Liver (tissue), 9 donors: ENCODE results near the gene PLP1. TPM values are rescaled to one million over a fixed set of nuclear protein-coding genes. Genes with fewer than 3 reads are reported as not detected.

Experiments
- DNase-seq: peaks from one replicate; pipeline ENCODE4 v3.0.0-alpha.2; 2017; ENCODE audit warnings: low spot score
- H3K27ac ChIP-seq, 2 donors: one replicate each; pipeline ENCODE4 v1.7.0; 2013; ENCODE audit warnings: inconsistent platforms in 2 of 2, low read length in 2 of 2, control low read depth in 1 of 2, low read depth in 1 of 2, mild to moderate bottlenecking in 1 of 2
- H3K27me3 ChIP-seq, 4 donors: one replicate each; pipeline versions ENCODE4 v1.6.1 to v1.7.0; 2013; ENCODE audit warnings: low read length in 3 of 4, inconsistent platforms in 1 of 4, mild to moderate bottlenecking in 1 of 4, moderate library complexity in 1 of 4; ENCODE audit not compliant: control insufficient read depth in 4 of 4, insufficient read depth in 4 of 4
- H3K36me3 ChIP-seq, 4 donors: one replicate each; pipeline versions ENCODE4 v1.6.1 to v1.7.0; 2013; ENCODE audit warnings: low read length in 3 of 4, mild to moderate bottlenecking in 3 of 4, low read depth in 1 of 4, moderate library complexity in 1 of 4; ENCODE audit not compliant: control insufficient read depth in 4 of 4, insufficient read depth in 3 of 4
- H3K4me1 ChIP-seq, 4 donors: one replicate each; pipeline versions ENCODE4 v1.6.1 to v1.7.0; 2013; ENCODE audit warnings: low read length in 3 of 4, mild to moderate bottlenecking in 3 of 4, moderate library complexity in 1 of 4; ENCODE audit not compliant: control insufficient read depth in 4 of 4, insufficient read depth in 4 of 4
- H3K4me3 ChIP-seq, 3 donors: one replicate each; pipeline versions ENCODE4 v1.6.1 to v1.7.0; 2013; ENCODE audit warnings: low read length in 3 of 3, control low read depth in 1 of 3, low read depth in 1 of 3, mild to moderate bottlenecking in 1 of 3
- H3K9ac ChIP-seq, 2 donors: one replicate each; pipeline ENCODE4 v1.7.0; 2013; ENCODE audit warnings: low read length in 2 of 2, mild to moderate bottlenecking in 2 of 2, moderate library complexity in 2 of 2, control low read depth in 1 of 2, low read depth in 1 of 2
- H3K9me3 ChIP-seq, 4 donors: one replicate each; pipeline versions ENCODE4 v1.6.1 to v1.7.0; 2013; ENCODE audit warnings: low read length in 3 of 4; ENCODE audit not compliant: control insufficient read depth in 4 of 4
- ATF3 ChIP-seq: IDR thresholded peaks from 2 replicates; pipeline ENCODE4 v1.6.1; 2016; ENCODE audit warnings: antibody characterized with exemption
- CTCF ChIP-seq: fragments of 150-350 bp; IDR thresholded peaks from 2 replicates; pipeline ENCODE4 v1.5.1; 2017; ENCODE audit warnings: improper control_type of control experiment, low read depth, low read length; ENCODE audit not compliant: missing input control
- GABPA ChIP-seq, 2 donors: IDR thresholded peaks in 1 of 2; conservative IDR thresholded peaks in 1 of 2; 2 replicates each; pipeline ENCODE4 v1.6.1; 2016; ENCODE audit warnings: antibody characterized with exemption in 2 of 2, mild to moderate bottlenecking in 1 of 2, moderate library complexity in 1 of 2
- JUND ChIP-seq, 2 donors: IDR thresholded peaks; 2 replicates each; pipeline ENCODE4 v1.6.1; 2016; ENCODE audit warnings: antibody characterized with exemption in 2 of 2
- NR2F2 ChIP-seq: IDR thresholded peaks from 2 replicates; pipeline ENCODE4 v1.6.1; 2016; ENCODE audit warnings: antibody characterized with exemption
- REST ChIP-seq: IDR thresholded peaks from 2 replicates; pipeline ENCODE4 v1.6.1; 2016; ENCODE audit warnings: antibody characterized with exemption, mild to moderate bottlenecking
- RXRA ChIP-seq, 2 donors: IDR thresholded peaks; 2 replicates each; pipeline ENCODE4 v1.6.1; 2017 to 2018; ENCODE audit warnings: antibody characterized with exemption in 2 of 2, mild to moderate bottlenecking in 1 of 2
- SP1 ChIP-seq: IDR thresholded peaks from 2 replicates; pipeline ENCODE4 v1.6.1; 2018; ENCODE audit warnings: antibody characterized with exemption, mild to moderate bottlenecking
- YY1 ChIP-seq: IDR thresholded peaks from 2 replicates; pipeline ENCODE4 v1.6.1; 2016; ENCODE audit warnings: antibody characterized with exemption, mild to moderate bottlenecking
- ZBTB33 ChIP-seq: IDR thresholded peaks from 2 replicates; pipeline ENCODE4 v1.6.1; 2016; ENCODE audit warnings: antibody characterized with exemption
- WGBS: extraction: QIAGEN DNeasy Blood & Tissue Kit; methylation state at CpG from one replicate; pipeline ENCODE4 v1.1.7; 2013; 5-methylcytosine and 5-hydroxymethylcytosine counted together
- polyA plus RNA-seq, 2 donors: library from polyadenylated mRNA; stranded (reverse) in 1 of 2; unstranded in 1 of 2; fragments of 200-250 nt in 1 of 2; fragments of >200 nt in 1 of 2; fragmentation: Nextera tagmentation in 1 of 2; extraction: Ambion mirVana in 1 of 2; gene quantifications; one replicate each; pipeline versions ENCODE4 v1.2.1 to v1.2.3, GENCODE V29; 2013 to 2015
- total RNA-seq, 2 donors: library from RNA; depleted of rRNA; stranded (reverse); fragments of >200 nt; gene quantifications; one replicate each; pipeline ENCODE4 v1.2.3, GENCODE V29; 2014
- donor health status: healthy.
- donor health status: healthy.
- donor health status: healthy.
- donor health status: healthy.
- donor health status: healthy.

The PLP1 gene
- total and polyA plus RNA-seq, 4 donors, result 0.09 to 0.81 (median 0.45) TPM

- no peaks in the 10 kb centered on the region for H3K36me3 ChIP-seq
- no peaks in the 10 kb centered on the region for H3K27me3 ChIP-seq
- H3K9ac ChIP-seq, result no peak overlapping the region
- H3K4me3 ChIP-seq, result no peak overlapping the region
- no peak overlapping the region for H3K27ac ChIP-seq
- DNase-seq, result no peak
- TF ChIP-seq ZBTB33, result no peak
- TF ChIP-seq RXRA (IDR thresholded peaks at IDR 0.05), result no peak
- no peak for TF ChIP-seq YY1
- TF ChIP-seq CTCF, result no peak
- TF ChIP-seq SP1, result no peak
- TF ChIP-seq GABPA (IDR thresholded peaks at IDR 0.05 in 1 of 2, conservative IDR thresholded peaks at IDR 0.05 in 1 of 2), result no peak
- TF ChIP-seq ATF3, result no peak
- no peaks in the 10 kb centered on the region for H3K4me1 ChIP-seq
- 92% methylated on average over 1 of the region's 1 CpG for WGBS
- H3K9me3 ChIP-seq, result no peaks in the 10 kb centered on the region
Measured at GRCh38 chrX:103741879-103742278, 34.8 kb upstream of the PLP1 start.

- H3K4me3 ChIP-seq, result no peak overlapping the region
- H3K27ac ChIP-seq, result no peak overlapping the region
- H3K36me3 ChIP-seq, result no peaks in the 10 kb centered on the region
- no peak overlapping the region for H3K9ac ChIP-seq
- H3K4me1 ChIP-seq, result no peaks in the 10 kb centered on the region
- no peak for DNase-seq
- TF ChIP-seq REST (no peak), NR2F2 (no peak), JUND (IDR thresholded peaks at IDR 0.05) (no peak), RXRA (IDR thresholded peaks at IDR 0.05) (no peak)
- WGBS, result 90% methylated on average over 6 of the region's 6 CpGs
- H3K9me3 ChIP-seq, result no peaks in the 10 kb centered on the region
- H3K27me3 ChIP-seq, result no peaks in the 10 kb centered on the region
Measured at GRCh38 chrX:103742339-103742738, 34.3 kb upstream of the PLP1 start.

GRCh38 chrX:103747163-103747562 lies 29.5 kb upstream of the PLP1 start:
- no peak for DNase-seq
- H3K36me3 ChIP-seq, result no peaks in the 10 kb centered on the region
- no peak overlapping the region for H3K4me3 ChIP-seq
- TF ChIP-seq CTCF, result no peak
- no peak overlapping the region for H3K27ac ChIP-seq
- no peak overlapping the region for H3K9ac ChIP-seq
- H3K9me3 ChIP-seq, result no peaks in the 10 kb centered on the region
- H3K27me3 ChIP-seq, result no peaks in the 10 kb centered on the region
- WGBS, result 91% methylated on average over 2 of the region's 2 CpGs
- no peaks in the 10 kb centered on the region for H3K4me1 ChIP-seq
